GM19455 (cell line): ENCODE results near the gene DLD.

Experiments
- ATAC-seq: cut with Tn5 transposase; IDR thresholded peaks from one replicate; pipeline ENCODE4 v1.9.1; 2021; ENCODE audit not compliant: unreplicated experiment

DLD gene

GRCh38 chr7:107967420-107967819 is 76.4 kb downstream of the DLD start:
- no peak for ATAC-seq

- ATAC-seq, result no peak
Measured at GRCh38 chr7:107968449-107968848, 77.5 kb downstream of the DLD start.

GRCh38 chr7:107969856-107970255 is 78.9 kb downstream of the DLD start:
- no peak for ATAC-seq
